OCI-LY1 (cell line): ENCODE measurements around the gene STRIP2.

Experiments
- H2AFZ ChIP-seq: fragments of 200-600 bp; sonication (generic), shearing (Covaris generic); 2 replicates; pipeline ENCODE4 v1.6.0; 2014; ENCODE audit warnings: antibody characterized with exemption, mild to moderate bottlenecking, low read length
- H3F3A ChIP-seq: fragments of 200-600 bp; sonication (generic), shearing (Covaris generic); 2 replicates; pipeline ENCODE4 v1.6.0; 2014; ENCODE audit warnings: mild to moderate bottlenecking, antibody characterized with exemption, low read length, moderate library complexity; ENCODE audit not compliant: insufficient read depth
- H3K27ac ChIP-seq: fragments of 200-600 bp; sonication (generic); 2 replicates; pipeline ENCODE4 v1.5.1; 2014; ENCODE audit warnings: low read length, mixed run types, mild to moderate bottlenecking, low read depth; ENCODE audit not compliant: poor library complexity, severe bottlenecking
- H3K27me3 ChIP-seq: fragments of 200-600 bp; sonication (generic); 2 replicates; pipeline ENCODE4 v1.6.0; 2014; ENCODE audit warnings: antibody characterized with exemption, mild to moderate bottlenecking, low read length, moderate library complexity; ENCODE audit not compliant: insufficient read depth
- H3K36me3 ChIP-seq: fragments of 200-600 bp; sonication (generic); 2 replicates; pipeline ENCODE4 v1.6.1; 2014; ENCODE audit warnings: mild to moderate bottlenecking, antibody characterized with exemption, low read length, moderate library complexity, mixed read lengths; ENCODE audit not compliant: insufficient read depth
- H3K4me1 ChIP-seq: fragments of 200-600 bp; sonication (generic); 2 replicates; pipeline ENCODE4 v1.5.1; 2014; ENCODE audit warnings: mild to moderate bottlenecking, low read length, moderate library complexity; ENCODE audit not compliant: insufficient read depth, severe bottlenecking
- H3K4me2 ChIP-seq: fragments of 200-600 bp; sonication (generic), shearing (Covaris generic); 2 replicates; pipeline ENCODE4 v1.6.1; 2014; ENCODE audit warnings: low read length
- H3K4me3 ChIP-seq: fragments of 200-600 bp; sonication (generic); 2 replicates; pipeline ENCODE4 v1.5.1; 2014; ENCODE audit warnings: low read length, low read depth, mild to moderate bottlenecking, mixed read lengths; ENCODE audit not compliant: poor library complexity, severe bottlenecking
- H3K79me2 ChIP-seq: fragments of 200-600 bp; shearing (Covaris generic); 2 replicates; pipeline ENCODE4 v1.6.1; 2016; ENCODE audit warnings: mixed run types, low read length, mixed read lengths; ENCODE audit not compliant: insufficient read depth
- H3K9ac ChIP-seq: fragments of 200-600 bp; sonication (generic), shearing (Covaris generic); 2 replicates; pipeline ENCODE4 v1.6.1; 2014; ENCODE audit warnings: mild to moderate bottlenecking, low read length, mixed read lengths
- H3K9me2 ChIP-seq: fragments of 200-600 bp; sonication (generic), shearing (Covaris generic); 2 replicates; pipeline ENCODE4 v1.6.1; 2014; ENCODE audit warnings: low read depth, mild to moderate bottlenecking, low read length, mixed read lengths
- H3K9me3 ChIP-seq: fragments of 200-600 bp; shearing (Covaris generic); 2 replicates; pipeline ENCODE4 v1.6.1; 2014; ENCODE audit warnings: low read length, mixed read lengths
- H4K20me1 ChIP-seq: fragments of 200-600 bp; sonication (generic), shearing (Covaris generic); 2 replicates; pipeline ENCODE4 v1.6.0; 2016; ENCODE audit warnings: mild to moderate bottlenecking, low read length; ENCODE audit not compliant: insufficient read depth
- CTCF ChIP-seq: fragments of 200-600 bp; sonication (generic), shearing (Covaris generic); IDR thresholded peaks from 2 replicates; pipeline ENCODE4 v1.5.1; 2017; ENCODE audit warnings: mild to moderate bottlenecking, antibody characterized with exemption, low read length, moderate library complexity, mixed read lengths
- EZH2 ChIP-seq: fragments of 200-600 bp; sonication (generic), shearing (Covaris generic); IDR thresholded peaks from 2 replicates; pipeline ENCODE4 v1.8.0; 2017; ENCODE audit warnings: borderline replicate concordance, mixed run types, mild to moderate bottlenecking, antibody characterized with exemption, low read length, moderate library complexity, mixed read lengths

The STRIP2 gene

GRCh38 chr7:129464194-129464593 lies 30.0 kb downstream of the STRIP2 start:
- no peaks in the 10 kb centered on the region for H3K27me3 ChIP-seq
- no peaks in the 10 kb centered on the region for H4K20me1 ChIP-seq
- H3K27ac ChIP-seq = no peak overlapping the region
- peaks cover 5% of the 10 kb centered on the region; the same call in 1 of the 2 replicates for H3K36me3 ChIP-seq
- H3K9me3 ChIP-seq = no peaks in the 10 kb centered on the region
- no peak for TF ChIP-seq CTCF
- no peak for TF ChIP-seq EZH2
- H2AFZ ChIP-seq = no peak overlapping the region
- no peak overlapping the region for H3K4me3 ChIP-seq
- H3K79me2 ChIP-seq = no peaks in the 10 kb centered on the region
- no peaks in the 10 kb centered on the region for H3F3A ChIP-seq
- H3K4me1 ChIP-seq = no peaks in the 10 kb centered on the region
- H3K4me2 ChIP-seq = no peak overlapping the region
- no peak overlapping the region for H3K9ac ChIP-seq
- H3K9me2 ChIP-seq = no peaks in the 10 kb centered on the region

GRCh38 chr7:129465080-129465479 lies 30.8 kb downstream of the STRIP2 start:
- peaks cover 2% of the 10 kb centered on the region; the same call in 1 of the 2 replicates for H3K36me3 ChIP-seq

GRCh38 chr7:129466796-129467195 lies 32.6 kb downstream of the STRIP2 start:
- H3K9ac ChIP-seq = no peak overlapping the region
- H2AFZ ChIP-seq = no peak overlapping the region
- TF ChIP-seq CTCF (no peak), EZH2 (no peak)
- H3K4me1 ChIP-seq = no peaks in the 10 kb centered on the region
- no peak overlapping the region for H3K4me3 ChIP-seq
- H3K27ac ChIP-seq = no peak overlapping the region
- no peaks in the 10 kb centered on the region for H3K27me3 ChIP-seq
- H4K20me1 ChIP-seq = no peaks in the 10 kb centered on the region
- H3F3A ChIP-seq = no peaks in the 10 kb centered on the region
- no peaks in the 10 kb centered on the region for H3K9me2 ChIP-seq
- H3K4me2 ChIP-seq = no peak overlapping the region
- no peaks in the 10 kb centered on the region for H3K36me3 ChIP-seq
- H3K79me2 ChIP-seq = no peaks in the 10 kb centered on the region
- H3K9me3 ChIP-seq = no peaks in the 10 kb centered on the region

More at GRCh38 chr7:129465080-129465479, 30.8 kb downstream of the STRIP2 start:
- no peak for TF ChIP-seq CTCF
- TF ChIP-seq EZH2 = no peak
- no peaks in the 10 kb centered on the region for H3K4me1 ChIP-seq
- no peaks in the 10 kb centered on the region for H4K20me1 ChIP-seq
- H3K4me3 ChIP-seq = no peak overlapping the region
- no peak overlapping the region for H3K4me2 ChIP-seq
- H3K79me2 ChIP-seq = no peaks in the 10 kb centered on the region
- no peak overlapping the region for H3K27ac ChIP-seq
- H3K9ac ChIP-seq = no peak overlapping the region
- H3K9me3 ChIP-seq = no peaks in the 10 kb centered on the region
- no peaks in the 10 kb centered on the region for H3K9me2 ChIP-seq
- no peaks in the 10 kb centered on the region for H3F3A ChIP-seq
- no peak overlapping the region for H2AFZ ChIP-seq
- H3K27me3 ChIP-seq = no peaks in the 10 kb centered on the region
